Adrenal gland (tissue), 12 donors: ENCODE results near the gene ABCA13. TPM values are rescaled to one million over a fixed set of nuclear protein-coding genes. Genes with fewer than 3 reads are reported as not detected.

Experiments used
- DNase-seq, 7 donors: peaks; one replicate each; pipeline ENCODE4 v3.0.0-alpha.2; 2019 to 2020
- H3K27ac ChIP-seq, 5 donors: fragments of 200-600 bp; sonication (generic) in 4 of 5; 1 replicate in 3 of 5; 2 replicates in 2 of 5; pipeline versions ENCODE4 v1.5.1 to v1.8.0; 2016 to 2020; ENCODE audit warnings: mild to moderate bottlenecking in 1 of 5
- H3K27me3 ChIP-seq: fragments of 200-600 bp; 2 replicates; pipeline ENCODE4 v1.8.0; 2021
- H3K36me3 ChIP-seq, 2 donors: fragments of 200-600 bp; replicated peaks in 1 of 2; 1 replicate in 1 of 2; 2 replicates in 1 of 2; pipeline versions ENCODE4 v1.5.1 to v1.8.0; 2018 to 2022
- H3K4me1 ChIP-seq, 2 donors: fragments of 200-600 bp; replicated peaks in 1 of 2; 1 replicate in 1 of 2; 2 replicates in 1 of 2; pipeline versions ENCODE4 v1.5.1 to v1.8.0; 2018 to 2021
- H3K4me3 ChIP-seq, 4 donors: fragments of 200-600 bp; sonication (generic) in 3 of 4; one replicate each; pipeline ENCODE4 v1.5.1; 2016 to 2018
- H3K9me3 ChIP-seq, 3 donors: fragments of 200-600 bp; sonication (generic) in 1 of 3; replicated peaks in 1 of 3; 1 replicate in 2 of 3; 2 replicates in 1 of 3; pipeline versions ENCODE4 v1.5.1 to v1.8.0; 2016 to 2021
- POLR2A ChIP-seq, 2 donors: fragments of 450-650 bp; IDR thresholded peaks; one replicate each; pipeline ENCODE4 v1.6.1; 2017; ENCODE audit warnings: antibody characterized with exemption in 2 of 2, mild to moderate bottlenecking in 2 of 2, moderate library complexity in 1 of 2
- WGBS, 4 donors: extraction: QIAGEN DNeasy Blood & Tissue Kit in 2 of 4; methylation state at CpG; one replicate each; pipeline versions ENCODE4 v1.1.5 to v1.1.7; 2013 to 2017; 5-methylcytosine and 5-hydroxymethylcytosine counted together
- intact Hi-C, 2 donors: fragments of 100-400 bp; cut with DNase I; formaldehyde crosslinking; loops; one replicate each; pipeline versions ENCODE4 v1.14.1 to v1.15.0; 2022 to 2023
- polyA plus RNA-seq, 3 donors: library from polyadenylated mRNA; stranded (reverse); fragments of 200-250 nt in 2 of 3; fragments of 350-450 nt in 1 of 3; fragmentation: Illumina TruSeq in 1 of 3; extraction: RNeasy Lipid Tissue Mini Kit (QIAGEN cat#74804) in 1 of 3; gene quantifications; one replicate each; pipeline ENCODE4 v1.2.3, GENCODE V29; 2013 to 2014
- total RNA-seq, 9 donors: library from RNA; depleted of rRNA in 4 of 9; stranded (reverse); fragments of >200 nt in 4 of 9; fragments of 120-200 nt in 1 of 9; fragmentation: NEBNext Ultra II Directional in 1 of 9; extraction: Animal tissue kit (Norgen Biotek cat#: 25700) in 1 of 9; gene quantifications; one replicate each; pipeline versions ENCODE4 v1.1.0 to v1.2.4, GENCODE V29; 2013 to 2023
- TF ChIP-seq, protein P1 (sequence below), 6 experiments: fragments of 450-650 bp in 4 of 6; fragments of 200-600 bp in 2 of 6; sonication (generic) in 1 of 6; IDR thresholded peaks; 1 replicate in 5 of 6; 2 replicates in 1 of 6; pipeline versions ENCODE4 v1.5.1 to v1.8.0; 2016 to 2021; ENCODE audit warnings: antibody characterized with exemption in 6 of 6, mild to moderate bottlenecking in 2 of 6, moderate library complexity in 1 of 6
- donor health status: healthy with polysubstance abuse.
- donor health status: Bipolar disorder and iron deficiency.
- donor health status: DM: yes; HTN: yes; CAD: no.
- donor health status: DM: no; HTN: no; CAD: no.
- donor health status: DM: no; HTN: no; CAD: no.
- donor health status: DM: yes; HTN: yes; CAD: no.

ABCA13 gene
- total and polyA plus RNA-seq, 12 donors = 0.03 to 0.94 (median 0.09) TPM; not detected in 4

DNA sequence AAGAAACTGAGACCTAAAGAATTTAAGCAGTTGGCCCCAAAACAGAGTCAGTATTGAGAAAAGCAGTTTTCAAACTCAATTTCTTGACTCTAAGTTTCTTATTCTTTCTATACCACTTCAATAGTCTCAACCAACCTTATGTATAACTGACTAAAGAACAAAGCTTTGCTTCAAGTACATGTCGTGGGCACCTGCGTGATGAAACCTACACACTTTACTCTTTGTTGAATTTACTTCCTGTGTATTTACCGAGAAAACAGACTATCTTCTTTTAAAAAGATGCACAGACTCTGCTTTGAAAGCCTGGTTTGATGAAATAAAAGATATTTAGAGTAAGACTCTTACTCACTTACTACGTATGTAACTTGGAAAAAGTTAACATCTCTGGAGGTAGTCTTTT, 455.9 kb downstream of the ABCA13 start:
- Histone ChIP-seq H3K9me3 (no peaks in the 10 kb centered on the region), H3K36me3 (no peaks in the 10 kb centered on the region), H3K4me1 (no peaks in the 10 kb centered on the region), H3K27ac (no peak overlapping the region), H3K4me3 (no peak overlapping the region), H3K27me3 (no peaks in the 10 kb centered on the region)
- WGBS, 4 donors = 76 to 85% (median 80%) methylated on average over 4 of the region's 4 CpGs
- TF ChIP-seq, protein P1, sequence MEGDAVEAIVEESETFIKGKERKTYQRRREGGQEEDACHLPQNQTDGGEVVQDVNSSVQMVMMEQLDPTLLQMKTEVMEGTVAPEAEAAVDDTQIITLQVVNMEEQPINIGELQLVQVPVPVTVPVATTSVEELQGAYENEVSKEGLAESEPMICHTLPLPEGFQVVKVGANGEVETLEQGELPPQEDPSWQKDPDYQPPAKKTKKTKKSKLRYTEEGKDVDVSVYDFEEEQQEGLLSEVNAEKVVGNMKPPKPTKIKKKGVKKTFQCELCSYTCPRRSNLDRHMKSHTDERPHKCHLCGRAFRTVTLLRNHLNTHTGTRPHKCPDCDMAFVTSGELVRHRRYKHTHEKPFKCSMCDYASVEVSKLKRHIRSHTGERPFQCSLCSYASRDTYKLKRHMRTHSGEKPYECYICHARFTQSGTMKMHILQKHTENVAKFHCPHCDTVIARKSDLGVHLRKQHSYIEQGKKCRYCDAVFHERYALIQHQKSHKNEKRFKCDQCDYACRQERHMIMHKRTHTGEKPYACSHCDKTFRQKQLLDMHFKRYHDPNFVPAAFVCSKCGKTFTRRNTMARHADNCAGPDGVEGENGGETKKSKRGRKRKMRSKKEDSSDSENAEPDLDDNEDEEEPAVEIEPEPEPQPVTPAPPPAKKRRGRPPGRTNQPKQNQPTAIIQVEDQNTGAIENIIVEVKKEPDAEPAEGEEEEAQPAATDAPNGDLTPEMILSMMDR (IDR thresholded peaks at IDR 0.05) = no peak
- TF ChIP-seq POLR2A (IDR thresholded peaks at IDR 0.05) = no peak
- intact Hi-C loops = no loop called here
- no peak for DNase-seq

DNA sequence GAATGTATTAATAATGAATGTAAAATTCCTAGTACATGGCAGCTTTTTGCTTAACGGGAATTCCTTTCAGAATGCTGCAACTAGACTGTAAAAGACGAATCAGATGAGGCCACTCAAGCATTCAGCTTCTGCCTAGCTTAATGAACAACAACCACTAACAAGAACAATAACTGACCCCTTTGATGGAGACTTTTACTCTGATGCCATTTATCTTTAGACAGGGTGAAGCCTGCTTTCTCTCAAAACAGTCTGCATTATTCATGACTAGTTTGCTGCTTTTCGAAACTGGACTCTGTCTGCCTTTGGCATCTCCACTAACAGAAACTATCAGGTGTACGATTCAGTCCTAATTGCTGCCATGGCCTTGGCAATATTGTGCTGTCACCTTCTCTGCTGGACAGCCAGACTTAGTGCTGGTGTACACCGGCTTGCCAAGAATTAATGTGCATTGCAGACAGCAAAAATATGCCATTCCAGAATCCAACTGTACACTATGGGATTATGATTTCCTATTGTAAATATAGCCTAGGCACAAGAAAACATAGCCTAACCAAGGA, 457.6 kb downstream of the ABCA13 start:
- intact Hi-C loops = no loop called here

DNA sequence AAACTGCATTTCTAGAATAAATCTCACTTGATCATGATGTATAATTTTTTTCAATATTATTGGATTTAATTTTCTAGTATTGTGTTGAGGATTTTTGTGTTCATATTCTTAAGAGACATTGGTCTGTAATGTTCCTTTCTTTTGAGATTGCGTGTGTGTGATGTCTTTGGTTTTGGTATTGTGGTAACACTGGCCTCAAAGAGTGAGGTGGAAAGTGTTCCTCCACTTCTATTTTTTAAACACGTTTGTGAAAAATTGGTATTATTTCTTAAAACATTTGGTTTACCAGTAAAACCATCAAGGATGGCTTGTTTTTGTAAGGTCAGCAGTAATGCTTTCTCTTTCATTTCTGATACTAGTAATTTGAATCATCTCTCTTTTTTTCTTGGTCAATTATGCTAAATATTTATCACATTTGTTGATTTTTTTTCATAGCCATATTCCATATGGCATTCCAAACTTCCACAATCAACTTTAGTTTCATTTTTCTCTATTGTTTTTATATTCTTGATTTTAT, 462.9 kb downstream of the ABCA13 start:
- TF ChIP-seq POLR2A (IDR thresholded peaks at IDR 0.05) = no peak
- TF ChIP-seq, protein P1 (IDR thresholded peaks at IDR 0.05) = no peak
- WGBS, 4 donors = 71 to 79% (median 76%) methylated on average over 2 of the region's 2 CpGs
- Histone ChIP-seq H3K36me3 (no peaks in the 10 kb centered on the region), H3K4me1 (no peaks in the 10 kb centered on the region), H3K27me3 (no peaks in the 10 kb centered on the region), H3K27ac (no peak overlapping the region), H3K9me3 (no peaks in the 10 kb centered on the region), H3K4me3 (no peak overlapping the region)
- intact Hi-C loops = no loop called here
- no peak for DNase-seq

More for the DNA sequence above, 457.6 kb downstream of the ABCA13 start:
- H3K4me3 ChIP-seq = no peak overlapping the region
- H3K27me3 ChIP-seq = no peaks in the 10 kb centered on the region
- H3K36me3 ChIP-seq = no peaks in the 10 kb centered on the region
- no peaks in the 10 kb centered on the region for H3K4me1 ChIP-seq
- H3K9me3 ChIP-seq = no peaks in the 10 kb centered on the region
- DNase-seq = no peak
- TF ChIP-seq, protein P1 (IDR thresholded peaks at IDR 0.05) = no peak
- no peak for TF ChIP-seq POLR2A (IDR thresholded peaks at IDR 0.05)
- no peak overlapping the region for H3K27ac ChIP-seq
- WGBS, 4 donors = 59 to 64% (median 60%) methylated on average over 5 of the region's 5 CpGs

DNA sequence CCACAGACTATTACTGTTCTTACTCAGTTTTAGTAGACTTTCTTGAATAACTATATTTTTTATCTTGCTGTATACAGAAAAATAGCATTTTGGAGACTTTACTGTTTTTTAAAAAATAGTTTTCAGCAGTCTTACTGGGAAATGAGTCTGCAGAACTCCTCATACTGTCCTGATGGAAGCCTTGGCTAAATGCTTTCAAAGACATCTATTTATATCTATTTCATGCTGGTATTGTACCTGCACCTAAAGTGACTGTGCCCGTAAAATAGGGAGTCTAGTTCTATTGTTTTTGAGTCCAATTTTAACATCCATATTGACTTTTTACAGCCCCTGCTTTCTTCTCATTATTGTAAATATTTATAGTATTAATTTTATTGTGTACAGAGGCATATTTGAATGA, 464.5 kb downstream of the ABCA13 start:
- Histone ChIP-seq H3K27ac (no peak overlapping the region), H3K27me3 (no peaks in the 10 kb centered on the region), H3K9me3 (no peaks in the 10 kb centered on the region), H3K36me3 (no peaks in the 10 kb centered on the region), H3K4me3 (no peak overlapping the region), H3K4me1 (no peaks in the 10 kb centered on the region)
- intact Hi-C loops = no loop called here
- TF ChIP-seq, protein P1 (IDR thresholded peaks at IDR 0.05) = no peak
- no peak for TF ChIP-seq POLR2A (IDR thresholded peaks at IDR 0.05)
- DNase-seq = no peak
- WGBS, 4 donors = 82 to 93% (median 88%) methylated on average over 1 of the region's 1 CpG
